ENCODE data around the gene TEX36. TPM values are rescaled to one million over a fixed set of nuclear protein-coding genes. Genes with fewer than 3 reads are reported as not detected.

The TEX36 gene
- total RNA-seq, 1 experiment from 2014 or later, result not detected

GRCh38 chr10:125628104-125629049 is 54.6 kb downstream of the TEX36 start:
- Histone ChIP-seq H3K18ac (ENCODE audit: insufficient read length, low read depth, low read length) (no peak overlapping the region), H2BK20ac (ENCODE audit: low read depth, low read length, poor library complexity, severe bottlenecking) (no peak overlapping the region), H4K8ac (replicated peaks; ENCODE audit: insufficient read length, low read depth, low read length) (no peak overlapping the region), H2AK5ac (ENCODE audit: insufficient read length, low read length) (no peak overlapping the region), H2BK5ac (ENCODE audit: insufficient read length, low read length) (no peak overlapping the region), H3K79me1 (ENCODE audit: insufficient read depth, low read depth, low read length, poor library complexity, severe bottlenecking) (no peaks in the 10 kb centered on the region), H3K27me3 (ENCODE audit: insufficient read depth, low read length) (no peaks in the 10 kb centered on the region), H4K5ac (ENCODE audit: insufficient read length, low read depth, low read length) (no peak overlapping the region), H3K4ac (ENCODE audit: low read depth, low read length) (no peak overlapping the region), H3K79me2 (ENCODE audit: insufficient read depth, low read length) (no peaks in the 10 kb centered on the region), H3K14ac (ENCODE audit: insufficient read depth, low read length) (no peak overlapping the region), H4K20me1 (ENCODE audit: control insufficient read depth, insufficient read depth, insufficient read length) (no peaks in the 10 kb centered on the region), H2BK15ac (ENCODE audit: low read depth, low read length) (no peak overlapping the region), H3K23me2 (ENCODE audit: insufficient read length, low read depth, low read length, poor library complexity, severe bottlenecking) (no peaks in the 10 kb centered on the region), H3T11ph (ENCODE audit: low read length) (no peak overlapping the region), H3K56ac (ENCODE audit: insufficient read length, low read depth, low read length) (no peak overlapping the region), H4K91ac (ENCODE audit: insufficient read length, low read depth, low read length) (no peak overlapping the region), H3K27ac (ENCODE audit: insufficient read length, low read depth, low read length) (no peak overlapping the region), H2BK120ac (ENCODE audit: low read depth, low read length, poor library complexity, severe bottlenecking) (no peak overlapping the region), H3K4me2 (ENCODE audit: insufficient read depth, insufficient read length, low read length) (no peak overlapping the region), H3K9me3 (ENCODE audit: control insufficient read depth, low read depth, low read length) (no peaks in the 10 kb centered on the region), H3K23ac (ENCODE audit: insufficient read length, low read depth, low read length) (no peak overlapping the region), H2AFZ (ENCODE audit: low read length) (no peak overlapping the region), H3K4me1 (ENCODE audit: insufficient read depth, low read length) (no peaks in the 10 kb centered on the region), H3K9ac (ENCODE audit: extremely low read depth, insufficient read length, low read length) (no peak overlapping the region), H2BK12ac (ENCODE audit: insufficient read length, low read depth, low read length) (no peak overlapping the region)
- Mint-ChIP-seq H3K36me3 (ENCODE audit: insufficient read depth in 1 of 3, low read depth in 3 of 3) (no peaks in the 10 kb centered on the region), H3K27ac (no peak overlapping the region), H3K4me1 (peaks cover 0 to 5% of the 10 kb centered on the region in 2 experiments; a peak in 3 of 4 replicates), H3K27me3 (ENCODE audit: low read depth) (peaks cover 8% of the 10 kb centered on the region), H3K4me3 (no peak overlapping the region), H3K9me3 (no peaks in the 10 kb centered on the region)
- DNase-seq, result no peak
- TF ChIP-seq, protein P1, sequence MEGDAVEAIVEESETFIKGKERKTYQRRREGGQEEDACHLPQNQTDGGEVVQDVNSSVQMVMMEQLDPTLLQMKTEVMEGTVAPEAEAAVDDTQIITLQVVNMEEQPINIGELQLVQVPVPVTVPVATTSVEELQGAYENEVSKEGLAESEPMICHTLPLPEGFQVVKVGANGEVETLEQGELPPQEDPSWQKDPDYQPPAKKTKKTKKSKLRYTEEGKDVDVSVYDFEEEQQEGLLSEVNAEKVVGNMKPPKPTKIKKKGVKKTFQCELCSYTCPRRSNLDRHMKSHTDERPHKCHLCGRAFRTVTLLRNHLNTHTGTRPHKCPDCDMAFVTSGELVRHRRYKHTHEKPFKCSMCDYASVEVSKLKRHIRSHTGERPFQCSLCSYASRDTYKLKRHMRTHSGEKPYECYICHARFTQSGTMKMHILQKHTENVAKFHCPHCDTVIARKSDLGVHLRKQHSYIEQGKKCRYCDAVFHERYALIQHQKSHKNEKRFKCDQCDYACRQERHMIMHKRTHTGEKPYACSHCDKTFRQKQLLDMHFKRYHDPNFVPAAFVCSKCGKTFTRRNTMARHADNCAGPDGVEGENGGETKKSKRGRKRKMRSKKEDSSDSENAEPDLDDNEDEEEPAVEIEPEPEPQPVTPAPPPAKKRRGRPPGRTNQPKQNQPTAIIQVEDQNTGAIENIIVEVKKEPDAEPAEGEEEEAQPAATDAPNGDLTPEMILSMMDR (conservative IDR thresholded peaks at IDR 0.05), result no peak
- WGBS (ENCODE audit: extremely low coverage, insufficient read length, low lambda C conversion rate), result no CpG with 5 or more reads among the region's 11 CpGs
